BJ (cell line): ENCODE data around the gene PEX14. TPM values are rescaled to one million over a fixed set of nuclear protein-coding genes. Genes with fewer than 3 reads are reported as not detected.

Experiments used
- CTCF ChIA-PET: fragments of 350-600 bp; formaldehyde crosslinking; extraction: SDS; loops from one replicate; lab custom pipeline; 2021; ENCODE audit warnings: antibody characterized with exemption, inconsistent platforms; lab: Yijun Ruan, JAX
- POLR2A ChIA-PET: fragments of 300-600 bp; sonication (Branson Sonifier 250); formaldehyde crosslinking; extraction: SDS; loops from one replicate; lab custom pipeline; 2021; ENCODE audit warnings: antibody characterized with exemption; lab: Charles Lee
- DNase-seq: peaks from one replicate; pipeline ENCODE4 v3.0.0-alpha.2; 2011; ENCODE audit warnings: low read depth
- H3K27me3 ChIP-seq: 2 replicates; pipeline ENCODE4 v1.6.0; 2011; ENCODE audit warnings: low read length; ENCODE audit not compliant: control insufficient read depth, insufficient read depth
- H3K36me3 ChIP-seq: 2 replicates; pipeline ENCODE4 v1.5.1; 2011; ENCODE audit warnings: low read length; ENCODE audit not compliant: control insufficient read depth, insufficient read depth
- H3K4me3 ChIP-seq: 2 replicates; pipeline ENCODE4 v1.5.1; 2011; ENCODE audit warnings: low read depth, mild to moderate bottlenecking, control low read depth, low read length
- CTCF ChIP-seq: IDR thresholded peaks from 2 replicates; pipeline ENCODE4 v1.5.1; 2011; ENCODE audit warnings: low read depth, mild to moderate bottlenecking, control low read depth, inconsistent platforms, low read length, moderate library complexity; ENCODE audit not compliant: insufficient read depth
- polyA plus RNA-seq: library from polyadenylated mRNA; depleted of rRNA; stranded (reverse); fragments of >200 nt; gene quantifications from 2 replicates; pipeline ENCODE4 v1.2.3, GENCODE V29; 2011

PEX14 gene
- polyA plus RNA-seq, 1 experiment = 10.1 TPM

- peaks cover 16% of the 10 kb centered on the region for H3K36me3 ChIP-seq
- DNase-seq = no peak
- H3K27me3 ChIP-seq = no peaks in the 10 kb centered on the region
- CTCF ChIA-PET = interaction anchor here (1.0 kb wide), 1 partner anchor 119 kb away, joined by 4 read pairs; no protein-coding TSS in a partner anchor
- no peak overlapping the region for H3K4me3 ChIP-seq
- no peak for TF ChIP-seq CTCF
- POLR2A ChIA-PET = no interaction called here
These were observed 152.2 kb downstream of the PEX14 start for GRCh38 chr1:10626791-10627410.

DNA sequence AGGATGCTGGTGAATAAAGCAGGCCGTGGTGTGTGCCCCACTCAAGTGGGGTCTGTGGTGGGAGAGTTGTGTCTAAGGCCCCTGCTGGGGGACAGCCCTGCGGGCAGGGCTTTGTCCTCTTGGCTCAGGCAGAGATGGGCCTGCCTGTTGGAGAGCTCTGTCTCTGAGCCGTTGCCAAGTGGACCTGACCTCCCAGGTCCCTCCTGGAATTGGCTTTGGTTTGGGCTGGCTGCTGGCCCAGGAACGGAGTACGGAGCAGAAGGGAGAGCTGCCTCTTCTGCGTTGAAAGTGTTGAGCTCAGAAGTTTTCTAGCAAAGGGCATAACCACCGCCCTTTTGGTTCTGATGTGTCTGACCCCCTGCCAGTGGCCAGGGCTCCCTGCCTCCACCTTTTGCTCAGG lies 153.9 kb downstream of the PEX14 start:
- POLR2A ChIA-PET = no interaction called here
- H3K4me3 ChIP-seq = no peak overlapping the region
- DNase-seq = no peak
- CTCF ChIA-PET = no interaction called here
- H3K27me3 ChIP-seq = no peaks in the 10 kb centered on the region
- peaks cover 17% of the 10 kb centered on the region for H3K36me3 ChIP-seq
- TF ChIP-seq CTCF = no peak

GRCh38 chr1:10629091-10629815 lies 154.5 kb downstream of the PEX14 start:
- no peak for TF ChIP-seq CTCF
- POLR2A ChIA-PET = no interaction called here
- no peak for DNase-seq
- Histone ChIP-seq H3K4me3 (no peak overlapping the region), H3K36me3 (peaks cover 15% of the 10 kb centered on the region), H3K27me3 (no peaks in the 10 kb centered on the region)
- CTCF ChIA-PET = interaction anchor here (1.2 kb wide), 1 partner anchor 17 kb away, joined by 3 read pairs; no protein-coding TSS in a partner anchor

DNA sequence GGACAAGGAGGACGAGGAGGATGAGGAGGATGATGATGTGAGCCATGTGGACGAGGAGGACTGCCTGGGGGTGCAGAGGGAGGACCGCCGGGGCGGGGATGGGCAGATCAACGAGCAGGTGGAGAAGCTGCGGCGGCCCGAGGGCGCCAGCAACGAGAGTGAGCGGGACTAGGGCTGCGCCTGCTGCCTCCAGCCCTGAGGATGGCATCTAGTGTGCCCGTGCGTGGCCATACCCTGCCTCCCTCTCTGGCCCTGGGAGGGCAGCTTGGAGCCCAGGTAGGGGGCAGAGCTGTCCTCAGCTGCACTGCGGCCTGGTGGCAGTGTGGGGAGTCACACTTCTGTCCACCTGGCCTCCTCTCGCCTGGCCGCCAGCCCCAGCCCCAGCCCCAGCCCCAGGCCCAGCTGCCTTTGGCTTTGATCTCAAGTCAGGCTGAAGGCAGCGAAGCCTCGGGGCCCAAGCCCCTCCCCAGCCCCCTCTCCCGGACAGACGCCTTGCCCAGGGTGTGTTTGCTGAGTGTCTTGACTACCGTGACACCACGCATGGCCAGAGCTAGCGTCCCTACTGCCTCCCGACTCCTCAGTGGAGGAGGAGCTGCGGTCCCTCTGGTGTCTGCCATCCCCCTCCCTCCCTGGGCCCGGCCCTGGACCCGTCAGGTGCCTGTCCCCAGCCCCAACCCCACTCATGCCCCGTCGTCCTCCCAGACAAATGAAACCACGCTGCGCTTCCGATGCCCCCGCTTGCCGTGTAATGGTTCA lies 155.2 kb downstream of the PEX14 start:
- CTCF ChIA-PET = interaction anchor here (1.2 kb wide), 2 partner anchors 18 to 123 kb away, joined by 3 read pairs; no protein-coding TSS in a partner anchor

More for the DNA sequence above, 155.2 kb downstream of the PEX14 start:
- Histone ChIP-seq H3K4me3 (no peak overlapping the region), H3K36me3 (peaks cover 12% of the 10 kb centered on the region), H3K27me3 (no peaks in the 10 kb centered on the region)
- no peak for DNase-seq
- TF ChIP-seq CTCF = no peak
- POLR2A ChIA-PET = interaction anchor here (0.6 kb wide), 1 partner anchor 29 kb away, joined by 4 read pairs; no protein-coding TSS in a partner anchor
